GM19324 (cell line): ENCODE data around the gene FHOD1.
A peak's percentile ranks its signal among the peaks of the same experiment; 100 is the strongest.

Source experiments
- ATAC-seq: cut with Tn5 transposase; IDR thresholded peaks from one replicate; pipeline ENCODE4 v1.9.1; 2021; ENCODE audit warnings: mild to moderate bottlenecking, moderate library complexity; ENCODE audit not compliant: unreplicated experiment, low FRiP score

FHOD1 gene

DNA sequence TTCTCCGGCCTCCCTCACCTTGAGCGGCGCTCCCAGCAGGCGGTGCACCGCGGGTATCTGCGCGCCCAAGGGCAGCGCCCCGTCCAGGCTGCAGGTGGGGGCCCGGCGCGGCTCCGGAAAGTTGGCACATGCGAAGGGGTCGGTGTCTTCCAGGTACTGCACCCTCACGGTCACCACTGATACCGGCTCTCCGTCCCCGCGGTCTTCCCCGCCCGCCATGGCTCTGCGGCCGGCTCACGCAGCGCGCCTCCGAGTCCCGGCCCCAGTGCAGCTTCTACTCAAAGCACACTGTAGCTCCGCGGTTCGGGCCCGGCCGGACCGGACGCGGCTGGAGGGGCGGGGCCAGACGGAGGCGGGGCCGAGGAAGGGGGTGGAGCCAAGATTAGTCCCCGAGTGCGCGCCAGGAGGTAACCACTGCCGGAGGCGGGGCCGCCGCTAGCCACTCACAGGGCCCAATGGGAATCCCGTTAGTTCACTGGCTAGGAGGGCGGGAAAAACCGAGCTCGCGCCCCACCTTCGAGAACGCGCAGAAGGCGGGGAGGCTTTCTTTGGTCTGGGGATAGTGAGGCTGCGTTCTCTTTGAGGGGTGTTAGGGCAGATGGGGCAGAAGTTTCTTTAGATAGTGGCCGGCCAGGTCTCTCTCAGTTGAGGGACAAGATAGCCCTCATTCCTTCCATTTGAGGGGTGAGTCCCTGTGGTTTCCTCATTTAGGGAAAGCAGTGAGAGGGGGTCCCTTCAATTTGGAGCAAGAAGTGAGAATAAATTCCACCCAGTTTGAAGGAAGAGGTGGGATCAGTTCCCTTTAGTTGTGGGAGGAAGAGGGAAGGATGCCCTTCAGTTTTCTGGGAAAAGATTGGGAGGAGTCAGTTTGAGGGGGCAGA is at the start of gene FHOD1:
FHOD1 (minus strand) TSS at position 290 of the 881 bp plus-strand sequence; CDS start at position 219, 71 bp downstream.
- peak; percentile 66 for ATAC-seq

DNA sequence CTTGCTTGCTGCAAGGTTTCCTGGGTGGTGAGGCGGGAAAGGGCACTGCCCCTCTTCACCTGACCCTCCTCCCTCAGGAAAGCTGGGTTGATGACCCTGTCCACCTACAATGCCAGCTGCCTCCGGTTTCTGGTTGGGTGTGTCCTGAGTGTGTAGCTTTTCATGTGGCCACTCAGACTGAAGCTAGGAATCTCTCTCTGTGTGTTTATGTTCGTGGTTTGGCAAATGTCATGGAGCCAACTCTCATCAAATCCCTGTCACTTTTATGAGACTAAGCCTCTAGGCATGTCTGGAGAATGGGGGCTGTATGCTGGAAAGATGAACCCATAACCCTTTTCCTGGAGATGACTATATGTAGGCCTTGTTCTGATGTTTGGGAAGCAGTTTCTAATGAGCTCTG is 49.1 kb upstream of the FHOD1 start:
- ATAC-seq, result no peak

DNA sequence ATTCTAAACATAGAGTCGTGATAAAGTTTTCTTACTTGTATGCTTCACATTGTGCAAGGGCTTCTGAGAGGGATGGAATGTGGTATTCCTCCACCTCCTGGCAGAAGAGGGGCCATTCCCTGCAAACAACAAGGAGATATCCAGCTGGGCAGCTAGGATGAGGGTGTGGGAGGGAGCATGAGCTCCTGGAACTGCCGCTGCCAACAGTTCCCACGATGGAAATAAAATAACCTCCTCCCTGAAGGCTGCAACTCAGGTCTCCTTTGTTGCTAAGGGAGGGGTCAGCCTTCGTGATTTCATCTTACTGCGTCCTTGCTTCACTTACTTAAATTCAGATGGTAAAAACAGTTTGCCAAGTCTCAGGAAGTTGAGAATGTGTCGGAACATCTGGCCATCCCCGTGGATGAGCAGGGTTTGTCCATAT is 47.7 kb upstream of the FHOD1 start:
- no peak for ATAC-seq

DNA sequence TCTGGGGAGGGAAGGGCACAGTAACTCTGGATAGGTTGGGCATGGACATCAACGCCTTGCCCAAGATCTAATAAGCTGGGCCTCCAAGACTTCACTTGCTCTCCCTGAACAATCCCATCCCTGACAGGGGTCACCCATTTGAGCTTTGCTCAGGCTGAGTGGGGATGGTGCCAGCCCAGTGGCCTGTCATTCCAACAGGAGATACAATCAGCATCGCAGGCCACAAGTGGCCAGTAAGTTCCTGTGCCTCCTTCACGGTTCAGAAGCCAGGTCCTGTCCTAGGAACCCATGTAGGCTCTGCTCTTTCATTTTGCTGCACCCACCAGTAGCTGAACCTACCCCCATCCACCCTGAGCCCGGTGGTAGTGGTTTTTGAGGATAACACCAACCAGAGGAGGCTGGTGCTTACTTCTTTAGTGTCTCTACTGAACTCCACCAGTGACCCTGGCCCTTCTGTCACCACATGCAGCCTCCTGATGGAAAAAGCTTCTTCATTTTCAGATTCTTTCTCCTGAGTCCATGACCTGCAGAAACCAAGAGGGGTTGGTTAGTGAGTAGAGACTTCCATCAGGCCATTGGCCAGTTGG is 47.0 kb upstream of the FHOD1 start:
- no peak for ATAC-seq

DNA sequence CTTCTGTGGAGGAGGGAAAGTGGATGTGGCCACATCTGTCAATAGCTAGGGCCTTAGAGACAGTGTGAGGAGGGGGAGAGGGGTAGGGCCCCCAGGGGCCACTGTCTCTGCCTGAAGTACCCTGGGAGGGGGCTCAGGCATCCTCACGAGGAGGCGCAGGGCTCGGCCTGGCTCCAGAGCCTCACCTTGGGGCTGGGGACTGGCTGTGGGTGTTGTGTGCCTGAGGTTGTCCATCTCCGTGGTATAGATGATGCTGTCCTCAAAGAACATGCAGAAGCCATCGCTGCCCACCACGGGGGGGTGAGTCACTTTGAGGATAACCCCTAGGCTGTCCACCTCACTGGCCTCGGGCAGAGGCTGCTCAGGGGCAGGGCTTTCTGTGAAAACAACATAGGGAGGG is 44.2 kb upstream of the FHOD1 start:
- no peak for ATAC-seq

DNA sequence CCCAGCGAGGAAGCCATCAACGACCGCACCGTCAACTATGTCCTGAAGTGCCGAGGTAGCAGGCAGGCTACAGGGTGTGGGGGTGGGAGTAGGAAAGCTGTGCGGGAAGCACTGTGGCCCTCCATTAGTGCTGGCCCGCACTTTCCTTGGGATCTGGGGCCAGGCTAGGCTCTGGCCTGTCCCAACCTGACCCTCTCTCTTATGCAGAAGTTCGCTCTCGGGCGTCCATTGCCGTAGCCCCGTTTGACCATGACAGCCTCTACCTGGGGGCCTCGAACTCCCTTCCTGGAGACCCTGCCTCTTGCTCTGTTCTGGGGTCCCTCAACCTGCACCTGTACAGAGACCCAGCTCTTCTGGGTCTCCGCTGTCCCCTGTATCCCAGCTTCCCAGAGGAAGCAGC is 40.7 kb upstream of the FHOD1 start:
- no peak for ATAC-seq

DNA sequence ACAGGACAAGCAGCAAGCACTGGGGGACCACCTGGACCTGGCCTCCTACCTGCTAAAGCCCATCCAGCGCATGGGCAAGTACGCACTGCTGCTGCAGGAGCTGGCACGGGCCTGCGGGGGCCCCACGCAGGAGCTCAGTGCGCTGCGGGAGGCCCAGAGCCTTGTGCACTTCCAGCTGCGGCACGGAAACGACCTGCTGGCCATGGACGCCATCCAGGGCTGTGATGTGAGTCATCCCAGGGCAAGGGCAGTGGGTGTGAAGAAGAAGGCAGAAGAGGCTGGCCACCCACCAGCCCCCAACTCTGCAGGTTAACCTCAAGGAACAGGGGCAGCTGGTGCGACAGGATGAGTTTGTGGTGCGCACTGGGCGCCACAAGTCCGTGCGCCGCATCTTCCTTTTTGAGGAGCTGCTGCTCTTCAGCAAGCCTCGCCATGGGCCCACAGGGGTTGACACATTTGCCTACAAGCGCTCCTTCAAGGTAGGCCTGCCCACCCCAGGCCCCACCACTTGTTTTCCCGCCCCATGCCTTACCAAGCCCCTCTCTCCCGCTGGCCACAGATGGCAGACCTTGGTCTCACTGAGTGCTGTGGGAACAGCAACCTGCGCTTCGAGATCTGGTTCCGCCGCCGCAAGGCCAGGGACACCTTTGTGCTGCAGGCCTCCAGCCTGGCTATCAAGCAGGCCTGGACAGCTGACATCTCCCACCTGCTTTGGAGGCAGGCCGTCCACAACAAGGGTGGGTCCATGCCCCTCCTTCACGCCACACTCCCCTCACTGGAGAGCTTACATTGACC is 39.4 kb upstream of the FHOD1 start:
- no peak for ATAC-seq

DNA sequence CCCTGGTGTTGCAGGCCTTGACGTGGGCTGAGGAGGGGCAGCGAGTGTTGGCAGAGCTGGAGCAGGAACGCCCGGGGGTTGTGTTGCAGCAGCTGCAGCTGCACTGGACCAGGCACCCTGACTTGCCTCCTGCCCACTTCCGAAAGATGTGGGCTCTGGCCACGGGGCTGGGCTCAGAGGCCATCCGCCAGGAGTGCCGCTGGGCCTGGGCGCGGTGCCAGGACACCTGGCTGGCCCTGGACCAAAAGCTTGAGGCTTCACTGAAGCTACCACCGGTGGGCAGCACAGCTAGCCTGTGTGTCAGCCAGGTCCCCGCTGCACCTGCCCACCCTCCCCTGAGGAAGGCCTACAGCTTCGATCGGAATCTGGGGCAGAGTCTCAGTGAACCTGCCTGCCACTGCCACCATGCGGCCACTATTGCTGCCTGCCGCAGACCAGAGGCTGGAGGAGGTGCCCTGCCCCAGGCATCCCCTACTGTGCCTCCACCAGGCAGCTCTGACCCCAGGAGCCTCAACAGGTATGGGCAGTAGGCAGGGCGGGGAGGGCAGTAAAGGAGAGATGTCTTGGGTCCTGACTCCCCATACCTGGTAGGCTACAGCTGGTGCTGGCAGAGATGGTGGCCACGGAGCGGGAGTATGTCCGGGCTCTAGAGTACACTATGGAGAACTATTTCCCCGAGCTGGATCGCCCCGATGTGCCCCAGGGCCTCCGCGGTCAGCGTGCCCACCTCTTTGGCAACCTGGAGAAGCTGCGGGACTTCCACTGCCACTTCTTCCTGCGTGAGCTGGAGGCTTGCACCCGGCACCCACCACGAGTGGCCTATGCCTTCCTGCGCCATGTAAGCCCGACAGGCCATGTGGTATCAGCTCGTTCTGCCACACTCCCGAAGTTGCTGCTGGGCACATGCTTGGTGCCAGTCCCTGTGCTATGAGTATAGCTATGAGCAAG is 37.7 kb upstream of the FHOD1 start:
- ATAC-seq, result no peak

DNA sequence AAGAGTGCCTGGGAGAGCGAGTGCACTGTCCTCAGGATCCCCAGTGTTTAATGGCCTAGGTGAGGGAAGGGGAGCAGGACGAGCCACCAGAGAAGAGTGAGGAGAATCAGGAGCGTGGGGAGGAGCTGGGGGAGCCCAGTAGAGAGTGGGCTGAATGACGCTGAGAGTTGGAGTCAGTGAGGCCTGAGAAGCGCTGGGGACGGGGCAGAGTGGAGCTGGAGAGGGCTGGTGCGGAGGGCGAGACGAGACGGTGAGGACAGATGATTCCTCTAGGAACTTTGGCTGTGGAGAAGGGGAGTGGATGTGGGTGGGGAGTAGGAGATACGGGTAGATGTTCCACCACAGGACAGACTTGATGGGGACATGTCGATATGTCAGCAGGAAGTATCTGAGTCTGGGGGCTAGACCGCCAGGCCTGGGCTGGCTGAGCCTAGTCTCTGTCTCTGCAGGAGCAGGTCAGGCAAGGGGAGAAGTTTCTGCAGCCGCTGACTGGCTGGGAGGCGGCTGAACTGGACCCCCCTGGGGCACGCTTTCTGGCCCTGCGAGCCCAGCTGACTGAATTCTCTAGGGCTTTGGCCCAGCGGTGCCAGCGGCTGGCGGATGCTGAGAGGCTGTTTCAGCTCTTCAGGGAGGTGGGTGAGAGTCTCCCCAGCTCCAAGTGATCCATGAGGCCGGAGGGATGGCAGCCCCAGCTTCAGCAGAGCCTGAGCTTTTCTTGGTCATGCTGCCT is 36.7 kb upstream of the FHOD1 start:
- no peak for ATAC-seq

DNA sequence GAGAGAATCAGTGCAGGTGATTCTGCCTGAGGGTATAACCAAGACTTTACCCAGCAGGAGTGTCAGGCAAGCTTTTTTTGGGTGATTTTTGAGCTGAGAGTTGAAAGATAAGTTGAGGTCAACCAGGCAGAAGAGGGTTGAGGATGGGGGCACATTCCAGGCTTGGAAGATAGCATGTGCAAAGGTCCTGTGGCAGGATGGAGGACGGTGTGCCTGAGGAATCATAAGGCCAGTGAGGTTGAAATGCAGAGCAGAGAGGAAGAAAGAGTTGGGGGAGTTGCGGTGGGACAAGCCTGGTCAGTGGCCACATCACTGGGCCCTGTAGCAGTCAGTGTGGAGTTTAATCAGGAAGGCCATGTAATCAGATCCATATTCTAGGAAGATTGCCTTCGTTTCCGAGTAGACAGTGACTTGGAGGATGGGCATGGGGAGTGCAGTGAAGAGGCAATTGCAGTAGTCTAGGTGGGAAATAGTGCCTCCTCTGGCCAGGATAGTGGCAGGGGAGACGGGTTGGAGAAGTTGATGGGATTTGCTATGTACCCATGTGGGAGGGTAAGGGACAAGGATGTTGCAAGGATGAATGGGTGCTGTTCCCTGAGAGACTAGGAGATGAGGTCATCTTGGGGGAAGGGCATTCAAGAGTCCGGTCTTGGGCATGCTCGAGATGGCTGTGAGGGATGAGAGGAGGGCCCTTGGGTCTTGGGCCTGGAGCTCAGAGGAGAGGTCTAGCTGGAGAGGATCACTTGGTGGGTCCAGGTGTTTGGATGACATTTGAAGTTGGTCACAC is 36.0 kb upstream of the FHOD1 start:
- ATAC-seq, result no peak

DNA sequence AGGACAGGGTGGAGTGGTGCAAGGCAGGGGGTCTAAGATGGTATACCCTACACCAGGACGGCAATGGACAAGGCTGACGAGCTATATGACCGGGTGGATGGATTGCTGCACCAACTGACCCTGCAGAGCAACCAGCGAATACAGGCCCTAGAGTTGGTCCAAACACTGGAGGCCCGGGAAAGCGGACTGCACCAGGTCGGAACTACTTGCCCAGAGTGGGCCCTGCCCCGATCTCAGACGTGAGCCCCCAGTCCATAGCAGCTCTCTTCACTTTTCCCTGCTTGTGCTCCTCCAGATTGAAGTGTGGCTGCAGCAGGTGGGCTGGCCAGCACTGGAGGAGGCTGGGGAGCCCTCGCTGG is 35.1 kb upstream of the FHOD1 start:
- ATAC-seq, result no peak

DNA sequence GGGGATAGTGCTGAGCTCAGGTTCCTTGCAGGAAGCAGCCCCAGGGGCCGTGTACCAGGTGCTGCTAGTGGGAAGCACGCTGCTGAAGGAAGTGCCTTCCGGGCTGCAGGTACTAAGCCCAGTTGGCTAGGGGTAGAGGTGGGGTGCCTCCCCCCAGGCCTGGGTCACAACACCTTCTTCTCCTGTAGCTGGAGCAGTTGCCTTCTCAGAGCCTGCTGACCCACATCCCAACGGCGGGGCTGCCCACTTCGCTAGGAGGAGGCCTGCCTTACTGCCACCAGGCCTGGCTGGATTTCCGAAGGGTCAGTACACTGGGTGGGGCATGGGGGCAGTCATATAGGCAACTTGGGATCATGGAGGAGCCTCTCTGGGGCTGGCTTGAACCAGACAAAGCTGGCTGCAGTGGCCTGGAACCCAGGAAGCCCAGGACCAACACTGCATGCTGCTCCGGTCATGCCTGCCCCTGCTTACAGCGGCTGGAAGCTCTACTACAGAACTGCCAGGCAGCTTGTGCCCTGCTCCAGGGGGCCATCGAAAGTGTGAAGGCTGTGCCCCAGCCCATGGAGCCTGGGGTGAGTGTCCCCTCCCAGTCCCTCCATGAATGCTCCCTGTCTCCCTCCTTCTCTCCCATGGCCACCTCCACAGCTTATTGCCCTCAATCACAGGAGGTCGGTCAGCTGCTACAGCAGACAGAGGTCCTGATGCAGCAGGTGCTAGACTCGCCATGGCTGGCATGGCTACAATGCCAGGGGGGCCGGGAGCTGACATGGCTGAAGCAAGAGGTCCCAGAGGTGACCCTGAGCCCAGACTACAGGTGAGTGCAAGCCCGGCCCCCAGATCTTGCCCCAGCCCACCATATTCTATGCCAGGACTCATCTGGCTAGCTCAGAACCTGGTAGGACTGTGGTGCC is 34.5 kb upstream of the FHOD1 start:
- ATAC-seq, result no peak

DNA sequence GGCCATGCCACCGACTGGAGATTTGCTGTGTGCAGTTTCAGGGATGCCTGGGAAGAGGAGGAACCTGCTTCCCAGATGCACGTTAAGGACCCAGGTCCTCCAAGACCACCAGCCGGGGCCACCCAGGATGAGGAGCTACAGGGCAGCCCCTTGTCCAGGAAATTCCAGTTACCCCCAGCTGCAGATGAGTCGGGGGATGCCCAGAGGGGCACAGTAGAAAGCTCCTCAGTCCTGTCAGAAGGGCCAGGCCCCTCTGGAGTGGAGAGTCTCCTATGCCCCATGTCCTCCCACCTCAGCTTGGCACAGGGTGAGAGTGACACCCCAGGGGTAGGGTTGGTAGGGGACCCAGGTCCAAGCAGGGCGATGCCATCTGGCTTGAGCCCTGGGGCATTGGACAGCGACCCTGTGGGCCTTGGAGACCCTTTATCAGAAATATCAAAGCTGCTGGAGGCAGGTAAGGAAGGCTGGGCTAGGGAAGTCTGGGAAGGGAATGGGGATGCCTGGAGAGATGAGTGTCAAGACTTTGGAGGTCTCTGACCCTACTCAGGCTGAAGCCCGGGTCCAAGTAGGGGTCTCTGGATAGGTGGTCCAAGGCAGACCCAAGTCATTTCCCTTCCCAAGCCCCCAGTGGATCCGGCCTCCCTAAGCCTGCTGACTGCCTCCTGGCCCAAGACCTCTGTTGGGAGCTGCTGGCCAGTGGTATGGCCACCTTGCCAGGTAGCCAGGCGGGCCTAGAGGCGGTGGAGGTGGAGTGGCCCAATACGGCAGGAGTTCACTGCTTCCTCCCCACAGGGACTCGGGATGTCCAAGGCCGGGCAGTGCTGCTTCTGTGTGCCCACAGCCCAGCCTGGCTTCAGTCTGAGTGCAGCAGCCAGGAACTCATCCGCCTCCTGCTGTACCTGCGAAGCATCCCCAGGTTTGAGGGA is 33.1 kb upstream of the FHOD1 start:
- ATAC-seq, result no peak

DNA sequence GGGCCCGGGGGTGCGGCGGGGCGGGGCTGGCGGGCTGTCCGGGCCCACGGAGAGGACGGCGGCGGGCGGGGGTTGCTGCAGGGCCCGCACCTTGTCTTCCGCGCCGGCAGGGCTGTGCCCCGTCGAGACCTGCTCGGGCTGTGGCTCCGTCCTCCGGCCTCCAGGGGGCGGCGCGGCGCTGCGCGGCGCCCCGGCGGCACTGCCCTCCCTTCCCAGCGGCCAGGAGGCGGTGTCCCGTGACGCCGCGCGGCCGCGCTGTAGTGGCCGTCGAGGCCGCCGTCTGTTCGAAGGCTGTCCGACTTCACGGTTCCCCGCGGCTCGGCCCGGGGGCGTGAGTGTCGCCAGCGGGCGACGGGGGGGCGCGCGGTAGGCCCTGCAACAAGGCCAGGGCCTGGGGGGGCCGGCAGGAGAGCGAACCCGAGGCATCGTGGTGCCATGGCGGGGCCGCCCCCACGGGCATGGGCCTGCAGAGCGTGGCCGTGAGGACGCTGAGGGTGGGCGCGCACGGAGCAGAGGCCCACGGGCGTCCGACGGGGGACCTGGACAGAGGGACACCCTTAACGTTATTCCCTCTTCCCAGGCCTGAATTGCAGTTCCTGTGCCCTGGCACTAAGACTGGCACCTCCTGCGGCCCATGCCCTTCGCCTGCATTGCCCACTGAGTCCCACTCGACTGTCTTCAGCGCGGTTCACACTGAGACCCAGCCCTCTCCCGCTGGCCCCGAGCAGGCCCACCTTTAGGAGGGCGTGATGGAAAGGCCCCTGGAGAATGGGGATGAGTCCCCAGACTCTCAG is 32.2 kb upstream of the FHOD1 start, which contains the start of gene PLEKHG4:
PLEKHG4 (plus strand) TSS at position 237 of the 794 bp plus-strand sequence; CDS start at position 750, 513 bp downstream.
- no peak for ATAC-seq

DNA sequence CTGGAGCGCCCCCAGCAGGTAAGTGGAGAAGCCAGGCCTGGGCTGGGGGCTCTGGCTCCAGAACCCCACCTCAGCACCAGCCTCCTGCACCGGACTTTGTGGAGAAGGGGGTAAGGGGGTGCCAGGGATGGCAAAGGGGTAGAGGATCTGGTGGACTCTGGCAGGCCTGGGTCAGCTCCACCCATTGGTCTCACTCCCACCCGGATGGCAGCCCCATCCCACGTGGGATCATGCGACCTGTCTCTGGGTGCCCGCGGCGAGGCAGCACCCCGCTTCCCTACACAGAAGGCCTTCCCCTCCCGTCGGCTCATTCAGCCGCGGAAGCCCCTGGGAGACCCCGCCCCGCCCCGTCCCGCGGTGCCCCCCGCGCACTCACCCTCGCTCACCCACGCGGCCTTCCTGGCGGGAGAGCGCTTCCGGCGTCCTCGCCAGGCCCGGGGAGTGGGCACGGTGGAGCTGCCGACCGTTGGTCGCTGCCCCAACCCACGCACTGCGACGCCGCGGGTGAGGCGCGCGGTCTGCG is 31.6 kb upstream of the FHOD1 start:
- ATAC-seq, result no peak
